Iris pigment epithelial cell (primary cell): ENCODE measurements around the gene KIF12.
"Not testable (repeated sequence)": the region's sequence is repeated elsewhere in the genome, so short reads cannot be mapped to it uniquely, and the experiment has no call there.

Experiments used
- DNase-seq: peaks from one replicate; pipeline ENCODE4 v3.0.0-alpha.2; 2011; ENCODE audit warnings: low read depth

Gene KIF12

DNA sequence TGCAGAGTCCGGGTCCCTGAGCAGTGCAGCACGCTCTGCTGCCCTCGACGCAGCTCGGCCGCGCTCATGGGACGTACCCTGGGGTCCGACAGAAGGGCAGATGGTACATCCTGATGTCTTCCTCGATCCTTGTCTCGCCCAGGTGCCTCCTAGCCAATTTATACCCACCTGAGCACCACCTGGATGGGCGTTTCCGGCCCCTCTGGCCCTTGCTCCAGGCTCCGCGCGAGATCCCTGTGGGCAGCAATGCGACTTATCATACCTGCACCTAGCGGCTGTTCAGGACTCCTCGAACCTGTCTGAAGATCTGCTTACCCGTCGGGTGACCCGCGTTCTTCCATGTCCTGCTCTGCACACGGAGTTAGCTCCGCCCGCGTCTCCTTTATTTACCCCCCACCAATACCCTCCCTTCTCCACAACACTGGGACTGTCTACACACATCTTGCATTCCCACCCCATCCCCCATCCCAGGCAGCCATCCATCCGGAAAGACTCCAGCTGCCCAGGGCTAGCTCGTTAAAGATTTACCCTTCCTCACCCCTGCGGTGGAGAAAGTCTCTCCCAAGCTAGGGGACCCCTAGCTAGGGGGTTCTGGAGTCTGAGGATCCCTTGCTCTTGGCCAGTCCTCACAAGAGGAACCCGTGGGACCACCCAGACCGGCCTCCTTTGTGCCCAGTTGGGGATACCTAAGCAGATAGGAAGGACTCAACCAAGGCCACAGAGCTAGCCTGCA is at the start of gene KIF12:
TSS of gene KIF12 (minus strand) at position 357 of the 733 bp plus-strand sequence. CDS start at position 341, 16 bp downstream.
- no peak for DNase-seq

DNA sequence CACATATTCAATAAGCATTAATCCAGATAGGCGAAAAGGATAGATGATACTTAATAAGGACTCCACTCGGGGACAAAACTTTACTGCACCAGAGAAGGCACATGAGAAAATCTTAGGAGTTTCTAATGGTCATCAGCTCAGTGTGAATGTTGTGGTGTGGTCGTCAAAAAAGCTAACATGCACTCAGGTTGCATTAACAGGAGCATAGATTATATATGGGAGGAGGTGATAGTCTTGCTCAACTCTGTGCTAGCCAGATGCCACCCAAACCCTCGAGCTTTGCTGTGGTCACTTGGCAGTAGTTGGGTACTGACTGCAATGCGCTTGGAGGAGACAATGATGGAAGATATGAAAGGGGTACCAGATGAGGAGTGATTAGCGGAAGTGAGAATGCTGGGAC is 47.6 kb upstream of the KIF12 start:
- no peak for DNase-seq

DNA sequence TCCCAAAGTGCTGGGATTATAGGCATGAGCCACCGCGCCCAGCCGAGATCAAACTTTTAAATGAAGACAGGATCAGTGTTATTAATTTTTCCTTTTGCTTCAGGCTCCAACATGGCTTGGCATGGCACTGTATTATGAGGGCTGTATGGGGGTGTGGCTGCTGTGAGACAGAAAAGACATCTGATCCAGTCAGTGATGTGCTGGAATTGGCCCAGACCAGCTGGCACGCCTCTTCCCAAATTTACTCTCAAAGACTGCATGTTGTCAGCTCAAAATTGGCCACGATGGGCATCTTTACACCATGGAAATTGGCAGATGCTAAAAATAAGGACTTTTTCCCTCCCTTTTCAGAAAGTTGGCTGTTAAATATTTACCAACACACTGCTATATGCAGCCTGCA is 44.1 kb upstream of the KIF12 start:
- DNase-seq, result no peak

DNA sequence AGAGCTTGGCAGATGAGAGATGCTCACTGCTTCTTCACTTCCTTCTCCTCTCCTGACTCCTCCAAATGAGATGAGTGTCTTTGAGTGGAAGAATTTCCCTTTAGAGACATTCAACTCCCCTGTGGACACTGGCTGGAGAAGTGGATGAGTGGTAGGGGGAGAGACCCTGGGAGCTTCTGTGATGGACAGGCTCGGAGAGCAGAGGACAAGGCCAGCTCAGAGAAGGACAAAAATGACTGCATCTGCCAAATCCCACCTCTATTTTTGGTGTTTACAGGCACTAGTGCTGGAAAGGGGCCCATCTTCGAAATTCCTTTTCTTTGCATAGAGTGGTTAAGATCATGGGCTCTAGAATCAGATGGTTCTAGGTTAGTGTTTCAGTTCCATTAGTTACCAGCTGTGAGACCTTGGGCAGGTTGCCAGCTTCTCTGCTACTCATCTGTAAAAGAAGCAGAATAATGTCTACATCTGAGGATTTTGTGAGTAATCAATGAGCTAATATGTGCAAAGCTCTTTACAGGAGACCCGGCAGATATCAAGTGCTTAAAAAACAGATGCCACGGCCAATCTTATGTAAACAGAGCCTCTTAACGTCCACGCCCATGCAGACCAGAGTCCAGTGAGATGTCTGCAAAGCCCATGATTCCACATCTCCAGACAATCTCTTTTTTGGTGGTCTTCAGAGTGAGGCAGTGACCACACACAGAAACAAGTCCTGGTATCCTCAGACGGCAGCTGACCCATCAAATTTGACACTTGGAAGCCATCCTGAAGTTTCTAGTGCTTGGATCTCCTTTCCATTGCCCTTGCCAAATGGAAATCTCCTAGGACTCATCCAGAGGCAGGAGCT is 42.7 kb upstream of the KIF12 start:
- peak; percentile 40 for DNase-seq

DNA sequence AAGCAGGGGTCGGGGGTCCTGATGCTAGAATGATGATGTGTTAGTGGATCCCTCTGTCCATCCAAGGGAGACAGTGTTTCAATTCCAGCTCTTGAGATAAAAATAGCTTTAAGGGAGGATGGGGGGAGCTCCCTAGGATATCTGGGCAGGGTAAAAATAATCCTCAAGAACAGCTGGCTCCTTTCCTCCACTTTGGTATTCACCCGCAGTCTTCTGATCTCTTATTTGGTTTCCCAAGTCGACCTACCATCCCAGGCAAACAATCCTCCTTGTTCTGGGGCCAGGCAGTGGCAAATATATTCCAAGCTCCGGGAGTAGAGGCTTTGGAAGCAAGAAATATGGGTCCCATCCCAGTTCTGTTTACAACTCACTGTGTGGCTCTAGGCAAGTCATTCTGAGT is 41.8 kb upstream of the KIF12 start:
- DNase-seq, result no peak

DNA sequence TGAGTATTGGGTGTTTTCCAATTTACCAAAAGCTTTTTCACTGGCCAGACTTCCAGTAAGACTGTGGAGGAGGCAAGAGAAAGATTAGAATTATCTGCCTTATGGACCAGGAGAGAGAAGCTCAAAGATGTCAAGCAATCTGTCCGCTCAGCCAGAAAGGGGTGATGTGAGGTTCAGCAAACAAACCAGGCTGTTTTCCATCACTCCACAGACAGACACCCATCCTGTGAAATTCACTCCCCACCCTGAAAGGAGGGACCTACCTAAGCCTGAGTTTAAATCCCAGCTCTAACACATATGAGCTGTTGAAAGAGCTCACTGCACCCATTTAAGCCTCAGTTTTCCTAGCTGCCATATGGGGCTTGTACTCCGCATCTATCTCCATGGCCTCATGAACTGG is 41.3 kb upstream of the KIF12 start:
- no peak for DNase-seq

DNA sequence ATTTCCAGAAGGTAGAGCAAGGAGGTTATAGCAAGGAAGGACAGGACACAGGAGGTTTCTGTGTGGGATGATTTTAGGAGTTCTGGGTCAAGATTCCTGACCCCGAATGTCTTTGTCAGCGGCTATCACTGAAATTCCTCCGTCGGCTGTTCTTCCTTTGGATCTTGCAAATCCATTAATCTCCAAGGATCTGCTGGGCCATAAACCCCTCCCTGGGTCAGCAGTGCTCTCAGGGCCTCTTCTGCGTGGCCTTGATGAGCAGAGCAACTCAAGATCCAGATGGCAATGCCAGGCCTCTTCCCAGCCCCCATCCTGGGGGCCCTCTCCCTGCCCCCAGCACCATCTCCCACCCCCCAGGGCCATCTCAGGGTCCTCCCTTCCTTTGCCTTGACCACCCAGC is 40.0 kb upstream of the KIF12 start:
- no peak for DNase-seq

DNA sequence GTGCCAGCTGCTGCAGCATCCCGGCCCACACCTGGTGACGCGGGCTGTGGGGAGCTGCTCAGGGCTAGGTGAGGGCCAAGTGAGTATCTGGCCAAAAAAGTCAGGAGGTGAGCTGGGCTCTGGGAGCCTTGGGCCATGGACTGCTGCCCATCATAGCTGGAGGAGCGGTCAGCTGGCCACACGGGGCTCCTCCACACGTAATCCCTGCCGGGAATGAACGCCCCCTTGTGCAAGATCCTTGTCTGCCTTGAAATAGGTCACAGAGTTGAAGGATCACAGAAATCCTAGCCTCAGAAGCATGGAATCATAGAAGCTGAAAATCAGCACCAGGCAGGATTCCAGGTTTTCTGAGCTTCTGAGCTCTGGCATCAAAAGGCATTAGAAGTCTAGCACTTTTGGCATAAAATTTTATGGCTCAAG is 39.5 kb upstream of the KIF12 start:
- DNase-seq, result no peak

DNA sequence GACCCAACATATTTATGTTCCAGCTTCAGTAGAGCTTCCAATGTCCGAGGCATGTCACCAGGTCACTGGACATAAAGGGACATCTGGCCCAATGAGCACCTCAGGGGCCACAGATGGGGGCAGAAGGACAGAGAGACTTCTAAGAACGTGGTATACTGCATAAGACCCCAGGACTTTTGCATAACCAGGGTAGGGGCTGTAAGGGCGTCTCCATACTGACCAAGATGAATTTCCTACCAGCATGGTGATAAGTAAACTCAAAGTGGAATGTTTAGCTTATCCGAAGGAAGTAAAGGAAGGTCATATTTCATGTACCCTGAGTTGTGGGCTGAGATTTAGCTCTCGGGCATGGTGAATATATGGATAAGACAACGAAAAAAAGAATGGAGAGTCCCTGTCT is 38.7 kb upstream of the KIF12 start:
- no peak for DNase-seq

DNA sequence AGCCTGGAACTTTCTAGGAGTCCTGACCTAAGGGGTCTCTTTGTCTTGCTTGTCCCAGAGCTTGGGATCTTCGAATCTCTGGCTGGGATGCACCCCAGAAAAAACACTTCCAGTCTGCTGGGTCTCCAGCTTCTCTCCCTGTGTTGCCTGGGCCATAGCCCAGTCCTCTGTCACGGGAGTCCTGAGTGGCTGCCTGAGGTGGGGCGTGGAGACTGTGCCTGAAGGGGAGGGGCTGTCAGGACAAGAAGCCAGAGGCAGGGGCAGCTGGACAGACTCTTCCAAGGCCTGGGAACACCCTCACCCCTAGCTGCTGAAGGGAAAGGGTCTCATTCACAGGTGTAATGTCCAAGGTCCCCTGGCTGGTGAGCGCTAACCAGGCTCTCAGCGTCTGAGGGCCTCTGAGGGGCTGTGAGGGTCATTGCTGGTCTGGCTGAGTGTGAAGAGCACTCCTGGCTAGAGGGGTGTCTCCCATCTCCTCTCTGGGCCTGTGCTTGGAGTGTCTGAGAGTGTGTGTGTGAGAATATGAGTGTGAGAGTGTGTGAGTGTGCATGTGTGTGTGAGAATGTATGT is 35.8 kb upstream of the KIF12 start:
- no peak for DNase-seq

DNA sequence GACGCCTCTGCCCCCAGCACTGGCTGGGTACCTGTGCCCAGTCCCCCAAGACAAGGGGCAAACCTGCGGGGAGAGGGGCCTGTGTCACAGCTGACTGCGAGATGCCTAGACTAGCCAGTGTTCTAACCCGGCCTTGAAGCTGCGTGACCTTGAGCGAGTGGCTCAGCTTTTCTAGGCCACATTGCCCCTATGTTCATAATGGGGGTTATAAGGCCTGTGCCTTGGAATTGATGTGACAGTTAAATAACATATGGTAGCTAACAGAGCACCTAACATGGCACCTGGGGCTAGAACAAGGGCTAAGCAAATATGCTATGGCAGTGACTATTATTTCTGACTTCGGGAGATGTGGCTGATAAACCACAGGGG is 33.4 kb upstream of the KIF12 start:
- DNase-seq, result no peak

DNA sequence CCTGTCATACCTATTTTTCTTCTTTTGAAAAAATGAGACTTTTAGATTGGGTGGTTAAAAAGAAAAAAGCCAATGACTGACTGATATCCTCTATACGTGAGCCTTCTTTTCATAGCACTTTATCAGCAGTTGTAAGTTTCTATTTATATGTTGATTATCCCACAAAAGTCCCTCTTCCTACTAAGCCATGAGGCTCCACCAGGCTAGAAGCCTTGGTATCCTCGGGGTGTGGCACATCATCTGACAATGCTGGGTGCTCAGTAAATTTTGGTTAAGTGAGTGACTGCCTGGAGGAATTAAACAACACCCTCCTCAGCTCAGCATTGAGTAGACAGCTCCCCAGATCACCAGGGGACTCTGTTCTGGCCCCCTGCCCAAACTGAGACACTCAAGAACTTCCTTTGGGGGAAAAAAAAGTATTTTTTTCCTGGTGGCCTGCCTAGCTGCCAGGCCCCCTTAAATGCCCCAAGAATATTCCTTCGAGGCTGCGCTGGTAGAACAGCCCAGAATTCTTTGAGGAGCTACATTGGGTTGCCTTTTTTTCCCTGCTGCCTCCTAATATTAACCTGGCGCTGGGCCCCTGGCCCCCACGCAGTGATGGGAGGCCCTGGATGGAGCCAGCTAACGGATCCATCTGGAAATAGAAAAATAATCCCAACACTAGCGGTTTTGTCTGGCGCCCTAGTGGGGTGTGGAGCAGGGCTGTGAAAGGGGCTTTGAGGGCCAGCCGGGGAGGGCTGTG is 32.9 kb upstream of the KIF12 start:
- DNase-seq, result no peak

DNA sequence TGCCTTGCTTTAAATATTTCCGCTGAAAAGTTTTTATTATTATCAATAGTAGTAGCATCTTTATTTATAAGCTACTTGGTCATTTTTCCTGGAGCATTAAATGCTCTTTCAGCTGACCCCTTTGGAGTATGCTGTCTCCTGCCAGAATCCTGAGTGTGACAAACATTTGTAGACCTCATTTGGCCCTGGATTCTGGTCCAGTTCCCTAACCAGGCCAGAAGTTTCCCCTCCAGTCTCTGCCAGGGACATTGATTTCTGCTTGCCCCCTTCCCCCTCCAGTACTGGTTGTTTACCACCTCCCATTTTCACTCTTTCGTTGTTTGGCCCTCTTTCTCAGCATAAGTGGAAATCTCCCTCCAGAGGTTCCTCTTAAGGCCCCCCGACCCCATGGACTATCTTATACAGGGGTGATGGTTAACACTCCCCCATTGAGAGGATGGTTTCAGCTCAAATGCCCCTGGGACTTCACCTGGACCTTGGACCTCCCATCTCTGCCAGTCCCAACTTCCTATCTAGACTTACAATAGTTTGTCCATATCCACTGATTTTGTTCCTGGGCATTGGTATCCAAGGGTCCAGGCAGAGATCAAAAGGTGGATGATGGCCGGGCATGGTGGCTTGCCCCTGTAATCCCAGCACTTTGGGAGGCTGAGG is 31.7 kb upstream of the KIF12 start:
- DNase-seq, result no peak

DNA sequence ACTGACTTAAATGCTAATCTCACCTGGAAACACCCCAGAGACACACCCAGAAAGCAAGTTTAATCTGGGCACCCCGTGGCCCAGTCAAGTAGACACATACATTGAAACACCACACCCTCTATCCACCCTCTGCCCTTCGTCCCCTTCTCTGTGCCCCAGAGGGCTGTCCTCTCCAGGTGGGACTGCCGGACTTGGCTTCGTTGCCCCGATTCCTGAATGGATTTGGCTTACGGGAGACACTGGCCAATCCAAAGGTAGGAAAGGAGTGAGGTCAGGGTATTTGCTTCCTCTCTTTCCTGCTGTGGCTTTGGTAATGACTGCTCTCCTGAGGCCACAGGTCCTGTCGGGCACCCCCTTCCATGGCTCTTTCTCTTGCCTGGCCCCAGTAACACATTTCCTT is 31.0 kb upstream of the KIF12 start:
- no peak for DNase-seq

DNA sequence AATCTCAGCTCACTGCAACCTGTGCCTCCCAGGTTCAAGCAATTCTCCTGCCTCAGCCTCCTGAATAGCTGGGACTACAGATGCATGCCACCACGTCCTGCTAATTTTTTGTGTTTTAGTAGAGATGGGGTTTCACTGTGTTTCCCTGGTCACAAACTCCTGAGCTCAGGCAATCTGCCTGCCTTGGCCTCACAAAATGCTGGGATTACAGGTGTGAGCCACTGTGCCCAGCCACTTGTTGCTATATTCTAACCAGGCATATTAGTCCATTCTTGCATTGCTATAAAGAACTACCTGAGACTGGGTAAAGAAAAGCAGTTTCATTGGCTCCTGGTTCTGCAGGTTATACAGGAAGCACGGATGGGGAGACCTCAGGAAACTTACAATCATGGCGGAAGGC is 29.7 kb upstream of the KIF12 start:
- DNase-seq, result not testable (repeated sequence)

DNA sequence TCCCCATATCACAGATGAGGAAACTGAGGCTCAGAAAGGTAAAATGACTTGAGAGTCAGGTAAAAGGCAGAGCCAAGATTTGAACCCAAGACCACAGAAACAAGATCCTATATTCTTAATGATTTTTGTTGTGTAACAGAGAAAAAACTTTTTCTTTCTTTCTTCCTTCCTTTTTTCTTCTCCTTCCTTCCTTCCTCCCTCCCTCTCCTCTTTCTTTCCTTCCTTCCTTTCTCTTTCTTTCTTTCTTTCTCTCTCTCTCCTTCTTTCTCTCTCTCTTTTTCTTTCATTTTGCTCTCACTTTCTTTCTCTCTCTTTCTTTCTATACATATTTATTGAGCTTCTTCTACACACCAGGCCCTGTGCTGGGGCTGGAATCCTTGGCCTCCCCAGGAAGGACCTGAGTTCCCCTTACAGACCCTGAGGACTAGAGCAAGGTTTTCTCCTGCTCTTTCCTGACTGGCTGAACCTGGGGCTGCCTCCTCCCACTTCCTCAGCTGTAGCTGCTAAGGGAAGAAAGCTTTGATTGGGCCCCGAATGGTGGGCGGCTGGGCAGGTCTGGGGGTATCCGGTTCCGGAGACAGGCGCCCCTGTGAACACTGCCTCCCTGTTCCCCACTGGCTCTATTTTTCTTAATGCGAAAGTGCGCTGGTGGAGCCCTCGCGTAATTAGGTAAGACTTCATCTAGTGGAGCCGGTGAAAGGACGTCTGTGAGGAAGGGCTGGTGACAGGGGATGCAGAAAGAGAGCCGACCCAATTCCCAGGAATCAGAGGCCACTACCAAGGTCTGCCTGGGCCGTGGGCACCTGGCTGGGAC is 27.4 kb upstream of the KIF12 start:
- no peak for DNase-seq

DNA sequence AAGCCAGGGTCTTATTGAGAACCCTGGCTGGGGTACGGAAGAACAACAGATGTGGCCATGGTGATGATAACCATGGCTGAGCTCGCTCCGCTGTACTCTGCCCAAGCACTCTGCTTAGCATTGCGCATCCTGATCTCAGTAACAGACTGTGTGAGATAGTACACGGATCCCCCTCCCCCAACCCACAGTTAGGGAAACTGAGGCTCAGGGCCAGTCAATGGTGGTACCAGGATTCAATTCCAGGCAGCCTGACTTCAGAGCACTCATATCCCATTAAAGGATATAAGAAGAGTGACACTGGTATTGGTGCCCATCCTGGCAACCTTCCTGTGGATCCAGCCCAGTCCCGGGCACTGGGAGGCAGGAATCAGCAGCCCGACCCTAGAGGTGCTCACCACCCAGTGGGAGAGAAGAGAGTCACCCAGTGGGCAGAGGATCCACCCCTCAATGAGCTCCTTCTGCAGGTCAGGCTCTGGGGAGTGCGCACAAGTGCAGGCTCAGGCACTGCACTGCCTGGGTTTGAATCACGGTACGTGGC is 26.5 kb upstream of the KIF12 start:
- DNase-seq, result no peak

DNA sequence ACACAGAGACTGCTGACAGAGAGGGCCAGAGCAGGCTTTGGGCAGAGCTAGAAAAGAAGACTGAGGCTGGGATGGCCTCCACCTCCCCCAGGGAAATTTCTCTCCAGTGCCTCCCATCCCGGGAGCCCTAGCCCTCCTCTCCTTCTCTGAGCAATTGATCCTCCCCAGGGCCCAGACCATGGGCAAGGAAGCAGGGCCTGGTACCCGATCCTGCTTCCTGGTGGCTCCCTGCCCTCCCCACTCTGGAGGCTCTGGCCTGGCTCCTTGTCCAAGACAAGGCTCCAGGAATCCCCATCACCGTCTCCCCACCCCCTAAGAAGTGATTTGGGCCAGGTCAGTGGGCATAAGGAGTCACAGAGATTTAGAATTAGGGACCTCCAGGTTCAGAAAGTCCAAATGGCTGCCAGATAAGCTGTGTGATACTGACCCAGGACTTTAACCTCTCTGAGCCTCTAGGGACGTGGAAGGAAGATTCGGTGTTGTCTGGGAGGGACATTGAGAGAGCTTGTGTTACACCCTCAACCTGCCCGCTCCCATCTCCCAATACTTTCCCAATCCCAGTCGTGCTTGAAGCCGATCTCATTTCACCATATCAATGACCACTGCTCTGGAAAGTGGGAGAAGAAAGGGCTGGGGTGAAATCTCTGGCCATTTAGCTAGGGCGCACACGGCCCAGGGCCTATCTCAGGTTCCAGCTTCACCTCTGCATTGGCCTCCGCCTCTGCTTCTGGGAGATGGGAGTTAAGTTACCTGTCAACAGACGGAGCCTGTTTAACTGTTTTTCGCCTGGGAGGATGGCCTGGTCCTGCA is 25.8 kb upstream of the KIF12 start:
- DNase-seq, result no peak

DNA sequence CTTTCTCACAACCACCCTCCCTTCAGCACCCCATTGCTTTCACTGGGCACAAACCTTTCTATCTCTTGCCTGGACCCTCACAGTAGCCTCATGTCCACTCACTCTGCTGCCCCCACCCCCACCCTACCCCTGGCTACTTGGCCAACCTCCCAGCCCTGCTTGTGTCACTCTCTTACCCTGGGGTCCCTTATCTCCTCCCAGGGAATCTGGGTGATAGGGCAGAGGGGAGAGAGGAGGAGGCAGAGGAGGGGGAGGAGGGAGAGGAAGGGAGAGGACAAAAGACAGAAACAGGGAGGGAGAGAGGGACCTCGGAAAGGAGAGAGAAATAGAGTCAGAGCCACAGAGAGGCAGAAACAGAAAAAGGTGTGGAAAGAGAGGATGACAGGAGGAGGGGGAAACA is 25.0 kb upstream of the KIF12 start:
- DNase-seq, result no peak
